IPS-18a (cell line): ENCODE data around the gene PDK1.

Source experiments
- H3K27ac ChIP-seq: one replicate; pipeline ENCODE4 v1.5.1; 2013; ENCODE audit warnings: low read length
- H3K27me3 ChIP-seq: one replicate; pipeline ENCODE4 v1.6.1; 2013; ENCODE audit warnings: mild to moderate bottlenecking, low read length; ENCODE audit not compliant: control insufficient read depth, insufficient read depth
- H3K36me3 ChIP-seq: one replicate; pipeline ENCODE4 v1.6.1; 2013; ENCODE audit warnings: low read depth, low read length; ENCODE audit not compliant: control insufficient read depth
- H3K4me1 ChIP-seq: one replicate; pipeline ENCODE4 v1.6.1; 2013; ENCODE audit warnings: low read depth, low read length; ENCODE audit not compliant: control insufficient read depth
- H3K4me3 ChIP-seq: one replicate; pipeline ENCODE4 v1.5.1; 2013; ENCODE audit warnings: low read length
- H3K9ac ChIP-seq: one replicate; pipeline ENCODE4 v1.6.1; 2013; ENCODE audit warnings: mild to moderate bottlenecking, low read length, moderate library complexity
- H3K9me3 ChIP-seq: one replicate; pipeline ENCODE4 v1.6.1; 2013; ENCODE audit warnings: low read depth, low read length; ENCODE audit not compliant: control insufficient read depth

PDK1 gene

DNA sequence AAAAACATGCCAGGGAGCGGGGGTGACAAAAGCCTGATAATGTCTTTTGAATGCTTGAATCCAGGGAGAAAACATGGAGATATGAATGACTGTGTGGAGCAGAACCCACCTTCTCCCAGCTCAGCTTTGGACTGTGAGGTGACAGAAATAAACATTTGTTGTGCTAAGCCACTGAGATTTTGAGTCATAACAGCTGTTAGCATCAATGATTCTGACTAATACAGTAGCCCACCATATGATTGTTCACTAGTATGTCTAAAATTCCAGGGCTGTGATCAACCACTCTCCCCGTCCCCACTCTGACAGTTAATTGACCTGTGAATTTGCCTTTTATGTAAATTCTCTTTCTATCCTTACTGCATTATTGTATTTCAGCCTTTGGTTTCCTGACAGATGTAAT is 69.1 kb downstream of the PDK1 start:
- no peaks in the 10 kb centered on the region for H3K36me3 ChIP-seq
- H3K27ac ChIP-seq: no peak overlapping the region
- H3K4me3 ChIP-seq: no peak overlapping the region
- H3K27me3 ChIP-seq: no peaks in the 10 kb centered on the region
- no peaks in the 10 kb centered on the region for H3K4me1 ChIP-seq
- H3K9me3 ChIP-seq: peaks cover 7% of the 10 kb centered on the region
- H3K9ac ChIP-seq: no peak overlapping the region

DNA sequence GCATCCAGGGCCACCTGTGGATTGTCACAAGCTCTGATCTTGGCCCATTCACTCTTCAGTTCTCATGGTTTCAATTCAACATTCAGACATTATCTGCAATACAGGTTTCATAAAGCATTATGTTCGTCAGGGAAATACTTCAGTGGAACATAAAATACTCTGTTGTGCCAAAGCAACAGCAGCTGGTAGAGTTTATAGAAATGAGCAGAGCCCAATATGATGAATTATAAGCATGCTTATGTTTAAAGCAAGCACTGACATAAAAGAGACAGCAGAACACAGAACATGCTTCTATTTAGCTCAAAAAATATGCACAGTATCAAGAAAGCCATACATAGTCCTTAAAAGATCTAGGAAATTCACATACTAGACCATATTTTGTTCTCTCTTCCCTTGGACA is 71.3 kb downstream of the PDK1 start:
- peaks cover 7% of the 10 kb centered on the region for H3K9me3 ChIP-seq
- no peak overlapping the region for H3K4me3 ChIP-seq
- no peak overlapping the region for H3K27ac ChIP-seq
- no peaks in the 10 kb centered on the region for H3K4me1 ChIP-seq
- no peaks in the 10 kb centered on the region for H3K36me3 ChIP-seq
- no peaks in the 10 kb centered on the region for H3K27me3 ChIP-seq
- H3K9ac ChIP-seq: no peak overlapping the region

DNA sequence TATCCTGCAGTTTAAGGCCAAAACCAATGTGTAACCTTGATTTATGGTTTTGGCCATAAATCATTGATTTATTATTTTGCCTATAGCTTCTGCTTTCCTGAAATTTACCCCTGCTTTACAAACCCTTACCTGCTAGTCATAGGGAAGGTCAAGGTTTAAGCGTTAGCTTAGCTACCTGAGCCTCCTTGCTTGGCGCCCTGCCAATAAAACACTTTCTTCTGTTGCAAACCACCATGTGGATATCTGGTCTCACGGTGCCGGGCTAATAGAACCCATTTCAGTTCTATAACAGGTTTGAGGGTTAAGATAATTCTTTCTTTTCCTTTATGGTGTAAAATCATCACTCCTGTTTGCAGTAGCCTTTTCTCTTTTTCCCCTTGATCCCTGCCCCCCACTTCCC is 72.2 kb downstream of the PDK1 start:
- H3K27me3 ChIP-seq: no peaks in the 10 kb centered on the region
- no peak overlapping the region for H3K4me3 ChIP-seq
- no peak overlapping the region for H3K9ac ChIP-seq

DNA sequence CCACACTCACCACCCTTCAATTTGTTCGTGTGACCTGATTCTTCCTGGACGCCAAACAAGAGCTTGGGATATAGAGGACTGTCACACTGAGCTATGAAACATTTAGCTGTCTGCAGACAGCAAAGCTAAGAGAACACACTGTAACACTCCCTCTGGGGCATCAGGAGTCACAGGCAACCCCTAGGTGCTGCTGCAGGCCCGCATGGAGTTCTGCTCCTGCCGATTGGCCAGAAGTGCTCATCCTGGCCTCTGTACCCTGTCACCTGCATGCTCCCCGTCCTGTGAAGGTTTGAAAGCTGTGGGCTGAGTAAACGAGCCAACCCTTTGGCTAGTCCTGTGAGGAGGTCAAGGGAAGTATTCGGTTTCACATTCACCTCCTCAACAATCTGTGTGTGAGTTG is 73.7 kb downstream of the PDK1 start:
- H3K36me3 ChIP-seq: no peaks in the 10 kb centered on the region
- H3K9ac ChIP-seq: no peak overlapping the region
- H3K4me3 ChIP-seq: no peak overlapping the region
- no peaks in the 10 kb centered on the region for H3K27me3 ChIP-seq
- no peaks in the 10 kb centered on the region for H3K4me1 ChIP-seq
- no peak overlapping the region for H3K27ac ChIP-seq
- no peaks in the 10 kb centered on the region for H3K9me3 ChIP-seq

More for the DNA sequence above, 72.2 kb downstream of the PDK1 start:
- no peaks in the 10 kb centered on the region for H3K4me1 ChIP-seq
- peaks cover 7% of the 10 kb centered on the region for H3K9me3 ChIP-seq
- no peaks in the 10 kb centered on the region for H3K36me3 ChIP-seq
- no peak overlapping the region for H3K27ac ChIP-seq

DNA sequence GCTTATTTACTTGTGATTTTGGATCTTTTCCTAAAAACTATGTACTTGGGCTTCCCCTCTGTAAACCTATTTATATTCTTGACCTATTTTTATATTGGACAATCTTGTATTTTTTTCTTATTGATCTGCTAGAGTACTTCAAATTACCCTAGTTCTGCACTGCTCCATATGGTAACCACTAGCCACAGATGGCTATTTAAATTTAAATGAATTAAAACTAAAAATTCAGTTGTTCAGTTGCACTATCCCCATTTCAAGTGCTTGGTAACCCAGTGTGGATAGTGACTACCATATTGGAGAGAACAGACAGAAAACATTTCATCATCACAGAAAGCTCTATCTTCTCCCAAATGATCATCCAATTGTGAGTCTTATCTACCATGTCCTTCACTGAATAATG is 74.3 kb downstream of the PDK1 start:
- H3K9ac ChIP-seq: no peak overlapping the region
- H3K27ac ChIP-seq: no peak overlapping the region
- H3K27me3 ChIP-seq: no peaks in the 10 kb centered on the region
- no peaks in the 10 kb centered on the region for H3K4me1 ChIP-seq
- no peaks in the 10 kb centered on the region for H3K9me3 ChIP-seq
- no peak overlapping the region for H3K4me3 ChIP-seq
- H3K36me3 ChIP-seq: no peaks in the 10 kb centered on the region

DNA sequence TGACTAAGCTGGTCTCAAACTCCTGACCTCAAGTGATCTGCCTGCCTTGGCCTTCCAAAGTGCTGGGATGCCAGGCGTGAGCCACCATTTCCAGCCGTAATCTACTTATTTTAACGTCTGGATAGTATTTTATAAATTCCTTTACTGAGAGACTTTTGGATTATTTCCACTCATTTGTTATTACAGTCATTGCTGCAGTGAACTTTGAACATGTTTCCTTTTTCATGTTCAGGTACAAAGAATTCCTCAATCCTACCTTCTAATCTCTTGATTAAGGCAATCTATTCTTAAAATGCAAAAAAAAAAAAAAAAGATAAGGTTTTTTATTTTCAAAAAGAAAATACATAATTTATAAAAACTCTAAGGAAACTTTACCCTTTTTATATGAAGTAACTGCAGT is 78.6 kb downstream of the PDK1 start:
- Histone ChIP-seq H3K27me3 (no peaks in the 10 kb centered on the region), H3K36me3 (no peaks in the 10 kb centered on the region), H3K4me1 (peaks cover 5% of the 10 kb centered on the region), H3K4me3 (no peak overlapping the region), H3K9me3 (no peaks in the 10 kb centered on the region), H3K27ac (no peak overlapping the region), H3K9ac (no peak overlapping the region)

DNA sequence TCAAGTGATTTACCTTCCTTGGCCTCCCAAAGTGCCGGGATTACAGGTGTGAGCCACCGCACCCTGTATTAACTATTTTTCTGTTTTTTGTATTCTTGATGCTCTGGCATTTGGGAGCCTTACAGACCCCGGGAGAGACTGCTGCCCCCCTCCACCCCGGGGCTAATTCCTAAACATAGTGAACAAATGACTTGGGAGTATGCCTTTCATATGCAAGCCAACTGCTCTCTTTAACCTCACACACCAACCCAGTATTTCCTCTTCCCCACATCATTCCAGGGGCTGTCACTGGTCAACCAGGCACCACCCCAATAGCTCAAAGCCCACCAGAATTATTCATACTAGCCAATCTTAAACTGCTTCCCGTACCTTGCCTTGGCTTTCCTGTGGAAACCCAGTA is 79.7 kb downstream of the PDK1 start:
- H3K27ac ChIP-seq: no peak overlapping the region
- H3K4me3 ChIP-seq: no peak overlapping the region
- no peaks in the 10 kb centered on the region for H3K27me3 ChIP-seq
- peaks cover 5% of the 10 kb centered on the region for H3K4me1 ChIP-seq
- H3K36me3 ChIP-seq: no peaks in the 10 kb centered on the region
- no peaks in the 10 kb centered on the region for H3K9me3 ChIP-seq
- H3K9ac ChIP-seq: no peak overlapping the region

DNA sequence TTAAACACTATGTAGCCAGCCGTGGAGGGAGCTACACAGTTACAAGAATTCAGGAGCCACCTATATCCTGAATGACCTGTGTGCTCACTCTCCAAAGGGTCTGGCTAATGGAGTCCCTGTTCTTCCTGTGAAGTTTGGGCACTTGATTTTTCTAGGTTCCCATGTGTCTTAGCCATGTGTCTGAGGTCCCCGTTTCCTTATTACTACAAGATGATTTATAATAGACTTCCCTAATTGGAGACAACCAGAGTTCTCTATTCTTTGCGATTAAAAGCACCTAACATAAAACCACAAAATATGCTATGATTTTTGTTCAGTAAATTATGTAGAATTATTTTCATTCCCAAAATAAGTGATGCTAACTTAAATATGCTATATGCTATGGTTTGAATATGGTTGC is 83.4 kb downstream of the PDK1 start:
- H3K27ac ChIP-seq: no peak overlapping the region
- H3K4me3 ChIP-seq: no peak overlapping the region
- H3K27me3 ChIP-seq: no peaks in the 10 kb centered on the region
- H3K4me1 ChIP-seq: peaks cover 5% of the 10 kb centered on the region
- H3K36me3 ChIP-seq: no peaks in the 10 kb centered on the region
- no peak overlapping the region for H3K9ac ChIP-seq
- H3K9me3 ChIP-seq: no peaks in the 10 kb centered on the region

DNA sequence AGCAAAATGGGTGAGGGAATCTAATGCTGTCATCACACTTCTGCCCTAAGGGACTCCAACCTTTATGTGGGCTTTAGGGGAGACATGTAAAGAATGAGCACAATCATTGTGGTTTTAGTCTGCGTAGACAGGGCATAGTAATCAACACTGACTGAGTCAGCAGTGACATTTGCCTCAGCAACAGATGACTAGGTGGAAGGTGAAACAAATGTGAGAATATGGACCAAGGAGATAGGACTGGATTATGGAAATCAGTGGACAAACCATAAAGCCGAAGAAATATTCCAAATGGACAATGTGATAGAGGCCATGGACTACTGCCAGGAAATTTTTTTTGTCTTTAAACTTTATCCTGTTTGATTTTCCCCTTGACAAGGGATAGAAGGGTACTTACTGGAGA is 83.9 kb downstream of the PDK1 start:
- H3K27me3 ChIP-seq: no peaks in the 10 kb centered on the region
- no peak overlapping the region for H3K27ac ChIP-seq
- H3K9me3 ChIP-seq: no peaks in the 10 kb centered on the region
- H3K36me3 ChIP-seq: no peaks in the 10 kb centered on the region
- H3K4me1 ChIP-seq: peaks cover 5% of the 10 kb centered on the region
- no peak overlapping the region for H3K9ac ChIP-seq
- H3K4me3 ChIP-seq: no peak overlapping the region

DNA sequence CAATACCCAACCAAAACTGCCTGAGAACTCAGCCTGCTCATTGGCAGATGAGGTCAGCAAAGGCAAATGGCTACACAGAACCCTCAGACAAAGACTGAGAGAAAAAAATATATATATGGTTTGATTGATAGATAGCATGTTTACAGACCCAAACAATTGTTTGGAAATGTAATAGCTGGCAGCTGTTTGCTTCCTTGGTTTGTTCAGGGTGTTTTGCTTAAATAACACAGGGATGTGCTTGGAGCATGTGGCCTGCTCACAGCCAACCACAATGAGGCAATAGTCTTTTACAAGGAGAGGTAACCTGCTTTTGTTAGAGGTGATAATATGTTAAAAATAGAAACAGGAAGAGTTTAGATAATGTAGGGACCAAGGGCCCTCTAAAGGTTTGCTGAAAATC is 84.5 kb downstream of the PDK1 start:
- H3K27ac ChIP-seq: no peak overlapping the region
- H3K27me3 ChIP-seq: no peaks in the 10 kb centered on the region
- peaks cover 5% of the 10 kb centered on the region for H3K4me1 ChIP-seq
- H3K4me3 ChIP-seq: no peak overlapping the region
- H3K36me3 ChIP-seq: no peaks in the 10 kb centered on the region
- no peak overlapping the region for H3K9ac ChIP-seq
- H3K9me3 ChIP-seq: no peaks in the 10 kb centered on the region

DNA sequence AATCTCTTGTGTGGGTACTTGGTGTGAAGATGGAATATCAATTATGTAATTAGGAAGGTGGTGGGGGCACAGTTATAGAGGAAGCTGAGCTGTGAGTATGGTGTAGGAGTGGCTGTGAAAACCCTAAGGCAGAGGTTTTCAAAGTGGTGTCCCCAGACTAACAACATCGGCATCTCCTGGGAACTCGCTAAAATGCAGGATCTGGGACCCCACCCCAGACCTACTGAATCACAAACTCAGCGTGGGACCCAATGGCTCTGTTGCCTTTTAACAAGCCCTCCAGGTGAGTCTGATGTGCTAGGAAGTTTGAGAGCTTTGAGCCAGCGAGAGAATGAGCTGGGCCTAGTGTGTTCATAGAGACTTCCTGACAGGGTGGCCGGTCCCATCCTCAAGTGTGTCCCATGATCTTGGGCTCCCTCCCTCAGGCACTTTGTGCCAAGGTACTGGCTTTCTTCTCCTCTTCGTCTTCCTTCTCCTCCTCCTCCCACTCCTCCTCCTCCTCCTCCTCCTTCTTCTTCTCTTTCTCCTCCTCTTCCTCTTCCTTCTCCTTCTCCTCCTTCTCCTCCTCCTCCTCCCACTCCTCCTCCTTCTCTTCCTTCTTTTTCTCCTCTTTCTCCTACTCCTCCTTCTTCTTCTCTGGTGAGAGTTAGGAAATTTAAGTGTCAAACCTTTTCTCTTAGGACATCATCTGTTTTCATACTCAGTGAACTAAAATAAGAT is 86.6 kb downstream of the PDK1 start:
- Histone ChIP-seq H3K27me3 (no peaks in the 10 kb centered on the region), H3K36me3 (no peaks in the 10 kb centered on the region), H3K4me3 (no peak overlapping the region), H3K9me3 (no peaks in the 10 kb centered on the region), H3K9ac (no peak overlapping the region), H3K27ac (no peak overlapping the region), H3K4me1 (no peaks in the 10 kb centered on the region)

DNA sequence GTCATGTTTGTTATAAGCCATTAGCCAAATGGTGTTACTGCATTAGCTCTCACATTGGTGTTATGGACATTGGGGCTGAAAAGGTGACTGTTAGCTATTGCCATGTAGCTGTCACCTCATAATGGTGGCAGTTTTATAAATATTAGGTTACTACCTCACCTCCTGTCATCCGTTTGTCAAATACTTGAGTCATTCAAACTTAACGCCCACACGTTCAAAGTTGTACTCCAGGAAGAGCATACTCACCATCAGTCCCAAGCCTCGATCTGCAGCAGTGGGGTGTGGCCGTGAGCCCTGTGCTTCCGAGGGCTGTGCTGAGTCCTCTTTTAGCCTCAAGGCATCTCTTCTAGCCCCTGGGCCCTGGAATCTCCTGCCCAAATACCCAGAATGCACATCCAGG is 87.3 kb downstream of the PDK1 start:
- Histone ChIP-seq H3K4me3 (no peak overlapping the region), H3K4me1 (no peaks in the 10 kb centered on the region), H3K36me3 (no peaks in the 10 kb centered on the region), H3K27me3 (no peaks in the 10 kb centered on the region), H3K9ac (no peak overlapping the region), H3K27ac (no peak overlapping the region), H3K9me3 (no peaks in the 10 kb centered on the region)
